ENCODE results near the gene TMEM88. TPM values are rescaled to one million over a fixed set of nuclear protein-coding genes. Genes with fewer than 3 reads are reported as not detected.

Gene TMEM88
- total and polyA plus RNA-seq, 2 of the 4 experiments (the other 2 are of a cell fraction), result 2.1 TPM; not detected in 1

DNA sequence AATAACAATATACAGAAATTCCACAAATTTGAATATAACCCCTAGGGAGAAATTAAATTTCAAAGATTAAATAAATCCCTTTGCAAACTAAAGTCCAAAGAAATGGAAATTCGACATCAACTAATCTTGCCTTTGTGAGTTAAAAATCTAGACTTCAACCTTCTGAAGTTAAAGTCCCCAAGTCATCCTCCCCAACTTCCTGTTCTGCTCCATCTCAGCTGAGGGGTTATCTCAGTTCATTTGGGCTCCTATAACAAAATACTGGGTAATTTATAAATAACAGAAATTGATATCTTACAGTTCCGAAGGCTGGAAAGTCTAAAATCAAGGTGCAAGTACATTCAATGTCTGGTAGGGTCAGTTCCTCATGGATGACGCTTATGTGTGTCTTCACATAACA lies 43.6 kb upstream of the TMEM88 start:
- intact Hi-C loops (cut with micrococcal nuclease) (no loop called here), dilution Hi-C loops (cut with HindIII; ENCODE audit: low sequenced_read_pairs, unreplicated experiment) (no loop called here), in situ Hi-C loops (cut with MboI; ENCODE audit: low sequenced_read_pairs) (no loop called here)
- ChIA-PET POLR2A (ENCODE audit: unreplicated experiment) (no interaction called here), CTCF (no interaction called here)
- no peak for DNase-seq
- H2BK5ac ChIP-seq (ENCODE audit: low read depth, low read length, poor library complexity, severe bottlenecking), result no peak overlapping the region
- H3K27ac ChIP-seq (ENCODE audit: insufficient read depth, low read length), result no peak overlapping the region
- H2AK5ac ChIP-seq (ENCODE audit: low read depth, low read length), result no peak overlapping the region
- H2BK20ac ChIP-seq (ENCODE audit: low read depth, low read length), result no peak overlapping the region
- H3K4ac ChIP-seq (ENCODE audit: low read depth, low read length), result no peak overlapping the region
- no peaks in the 10 kb centered on the region; the same call in 1 of the 2 replicates for H3K4me1 ChIP-seq (ENCODE audit: control insufficient read depth, insufficient read depth, low read length)
- WGBS, 2 experiments (ENCODE audit: extremely low coverage in 2 of 2, insufficient read length in 1 of 2), result no CpG with 5 or more reads among the region's 3 CpGs
- H3K79me1 ChIP-seq (ENCODE audit: low read depth in 1 of 2, low read length in 2 of 2), result no peaks in the 10 kb centered on the region
- ATAC-seq (ENCODE audit: low read depth), result no peak
- no peak overlapping the region for H4K5ac ChIP-seq (ENCODE audit: low read depth, low read length)
- H3K23ac ChIP-seq (ENCODE audit: low read depth, low read length), result no peak overlapping the region
- H3K27me3 ChIP-seq (ENCODE audit: control insufficient read depth, insufficient read depth, low read length), result peaks cover 20% of the 10 kb centered on the region
- no peak overlapping the region for H2BK15ac ChIP-seq (ENCODE audit: low read depth, low read length)
- BruUV-seq (replicated peaks), result no TSS peak
- no peak overlapping the region for H4K91ac ChIP-seq (ENCODE audit: insufficient read depth, low read depth, low read length)
- no peaks in the 10 kb centered on the region for H3K9me3 ChIP-seq (ENCODE audit: control insufficient read depth, insufficient read depth, low read length)
- H3K4me2 ChIP-seq (ENCODE audit: low read depth, low read length), result no peak overlapping the region
- no peak overlapping the region for H4K8ac ChIP-seq (ENCODE audit: low read depth in 2 of 2, low read length in 2 of 2)
- H3K9ac ChIP-seq (ENCODE audit: low read depth, low read length), result no peak overlapping the region
- H3K9me1 ChIP-seq (ENCODE audit: insufficient read depth, low read length), result no peaks in the 10 kb centered on the region
- no peaks in the 10 kb centered on the region for H3K36me3 ChIP-seq (ENCODE audit: control insufficient read depth, insufficient read depth, low read length)
- no peak overlapping the region for H3K56ac ChIP-seq (ENCODE audit: extremely low read depth, insufficient read depth, low read length)
- H2AFZ ChIP-seq (replicated peaks; ENCODE audit: low read length, poor library complexity), result no peak overlapping the region
- no peak overlapping the region for H3K4me3 ChIP-seq (ENCODE audit: insufficient read depth, low read depth, low read length)
- no peak overlapping the region for H2BK120ac ChIP-seq (ENCODE audit: low read depth, low read length)
- H3K14ac ChIP-seq (replicated peaks; ENCODE audit: low read depth, low read length), result no peak overlapping the region
- H4K20me1 ChIP-seq (ENCODE audit: insufficient read depth, low read length), result no peaks in the 10 kb centered on the region
- TF ChIP-seq CEBPB (IDR thresholded peaks at IDR 0.05; ENCODE audit: low read depth, low read length), result no peak
- no peak for TF ChIP-seq POLR2A (IDR thresholded peaks at IDR 0.05; ENCODE audit: low read depth, low read length)
- TF ChIP-seq SMC3 (IDR thresholded peaks at IDR 0.05; ENCODE audit: low read depth, low read length), result no peak
- H2AK9ac ChIP-seq (replicated peaks; ENCODE audit: low read depth, low read length, poor library complexity), result no peak overlapping the region
- H3K18ac ChIP-seq (ENCODE audit: low read depth, low read length), result no peak overlapping the region

Measured in IMR-90 (cell line).